Measurements from ENCODE around the gene RAD23A.
"Not testable (repeated sequence)": the region's sequence is repeated elsewhere in the genome, so short reads cannot be mapped to it uniquely, and the experiment has no call there.

RAD23A gene

GRCh38 chr19:12945479-12946091, at the start of gene RAD23A:
Gene RAD23A (plus strand): TSS chr19:12945862. CDS start chr19:12945949, 87 bp downstream.
- Histone ChIP-seq H3K4me3 (peak within 1 kb of the TSS; percentile 80 to 98 (median 86)), H3K27ac (peak within 1 kb of the TSS; percentile 85 to 99 (median 96))

- Histone ChIP-seq H3K27ac (no peak overlapping the region), H3K4me3 (no peak overlapping the region)
These were observed 49.2 kb upstream of the RAD23A start for GRCh38 chr19:12896460-12896859.

GRCh38 chr19:12899891-12900518, 45.7 kb upstream of the RAD23A start:
- no peak overlapping the region for H3K4me3 ChIP-seq
- H3K27ac ChIP-seq: no peak overlapping the region

GRCh38 chr19:12907166-12907565, 38.5 kb upstream of the RAD23A start:
- no peak overlapping the region for H3K4me3 ChIP-seq

GRCh38 chr19:12912571-12912970, 33.1 kb upstream of the RAD23A start:
- H3K4me3 ChIP-seq: no peak overlapping the region
- peak overlapping the region in 16 of 21 experiments; percentile 29 to 84 (median 68) for H3K27ac ChIP-seq

More at GRCh38 chr19:12907166-12907565, 38.5 kb upstream of the RAD23A start:
- no peak overlapping the region for H3K27ac ChIP-seq

GRCh38 chr19:12913011-12913561, 32.6 kb upstream of the RAD23A start:
- H3K4me3 ChIP-seq: peak overlapping the region in 1 of 7 experiments; percentile 1
- H3K27ac ChIP-seq: peak overlapping the region in 19 of 21 experiments; percentile 44 to 84 (median 64)

- H3K27ac ChIP-seq: peak overlapping the region in 19 of 21 experiments; percentile 34 to 84 (median 64)
- H3K4me3 ChIP-seq: no peak overlapping the region
These were observed 31.6 kb upstream of the RAD23A start for GRCh38 chr19:12913851-12914690.

GRCh38 chr19:12915860-12916259, 29.8 kb upstream of the RAD23A start:
- not testable (repeated sequence) for H3K27ac ChIP-seq, H3K4me3 ChIP-seq

GRCh38 chr19:12918253-12918652, 27.4 kb upstream of the RAD23A start:
- Histone ChIP-seq H3K4me3 (no peak overlapping the region), H3K27ac (no peak overlapping the region)

- Histone ChIP-seq H3K27ac (no peak overlapping the region), H3K4me3 (no peak overlapping the region)
These were observed 24.6 kb upstream of the RAD23A start for GRCh38 chr19:12921047-12921446.

GRCh38 chr19:12922959-12923358, 22.7 kb upstream of the RAD23A start:
- Histone ChIP-seq H3K27ac (no peak overlapping the region), H3K4me3 (no peak overlapping the region)

- H3K4me3 ChIP-seq: no peak overlapping the region
- H3K27ac ChIP-seq: no peak overlapping the region
These were observed 20.9 kb upstream of the RAD23A start for GRCh38 chr19:12924621-12925310.

- Histone ChIP-seq H3K27ac (no peak overlapping the region), H3K4me3 (no peak overlapping the region)
These were observed 15.5 kb upstream of the RAD23A start for GRCh38 chr19:12930002-12930645.

- H3K4me3 ChIP-seq: peak overlapping the region; percentile 66 to 98 (median 87)
- peak overlapping the region in 20 of 21 experiments; percentile 68 to 95 (median 85) for H3K27ac ChIP-seq
These were observed 13.0 kb upstream of the RAD23A start for GRCh38 chr19:12932392-12933286.

- H3K27ac ChIP-seq: peak within 1 kb of the TSS; percentile 68 to 95 (median 84)
These were observed 12.2 kb upstream of the RAD23A start, which contains the start of gene FARSA for GRCh38 chr19:12933287-12934072. Gene FARSA (minus strand): TSS chr19:12933711. CDS start chr19:12933696, 15 bp downstream.

GRCh38 chr19:12935071-12935470, 10.6 kb upstream of the RAD23A start:
- Histone ChIP-seq H3K27ac (no peak overlapping the region), H3K4me3 (no peak overlapping the region)

More at GRCh38 chr19:12933287-12934072, 12.2 kb upstream of the RAD23A start, which contains the start of gene FARSA:
- peak within 1 kb of the TSS; percentile 66 to 98 (median 87) for H3K4me3 ChIP-seq

- Histone ChIP-seq H3K27ac (peak overlapping the region in 6 of 21 experiments; percentile 15 to 95 (median 58)), H3K4me3 (no peak overlapping the region)
These were observed 9.1 kb upstream of the RAD23A start for GRCh38 chr19:12936582-12936981.
